WTC11 (cell line): Measurements from ENCODE around the gene FARP2. TPM values are rescaled to one million over a fixed set of nuclear protein-coding genes. Genes with fewer than 3 reads are reported as not detected.
"Not testable (repeated sequence)": the region's sequence is repeated elsewhere in the genome, so short reads cannot be mapped to it uniquely, and the experiment has no call there.

ENCODE experiments used
- ATAC-seq: fragments of 200-7000 bp; cut with Tn5 transposase; 2 replicates; pipeline ENCODE4 v1.10.0; 2021; ENCODE audit warnings: mild to moderate bottlenecking, moderate library complexity
- CTCF ChIA-PET: fragments of 300-600 bp; sonication (Branson Sonifier 250); formaldehyde crosslinking; loops from one replicate; lab custom pipeline; 2021; ENCODE audit warnings: antibody characterized with exemption; lab: Charles Lee
- POLR2A ChIA-PET: fragments of 350-600 bp; sonication (Branson Sonifier 250); formaldehyde crosslinking; loops from one replicate; lab custom pipeline; 2021; ENCODE audit warnings: antibody characterized with exemption; lab: Charles Lee
- DNase-seq: peaks from one replicate; pipeline ENCODE4 v3.0.0; 2021; ENCODE audit warnings: low spot score
- H3K27ac Mint-ChIP-seq: 2 replicates; pipeline ENCODE4 v1.8.0; 2021; ENCODE audit warnings: mixed read lengths
- H3K27me3 Mint-ChIP-seq: 2 replicates; pipeline ENCODE4 v1.8.0; 2021; ENCODE audit warnings: low read depth, mild to moderate bottlenecking, moderate library complexity, mixed read lengths
- H3K36me3 Mint-ChIP-seq: 2 replicates; pipeline ENCODE4 v1.8.0; 2021; ENCODE audit warnings: mixed read lengths
- H3K4me1 Mint-ChIP-seq: 2 replicates; pipeline ENCODE4 v1.8.0; 2022; ENCODE audit warnings: mixed read lengths
- H3K4me3 Mint-ChIP-seq: 2 replicates; pipeline ENCODE4 v1.8.0; 2021; ENCODE audit warnings: mild to moderate bottlenecking, moderate library complexity, mixed read lengths
- H3K9me3 Mint-ChIP-seq: 2 replicates; pipeline ENCODE4 v1.8.0; 2021; ENCODE audit warnings: mixed read lengths
- ATF6 ChIP-seq: sonication (generic); formaldehyde crosslinking; IDR thresholded peaks from 2 replicates; pipeline ENCODE4 v1.8.1; 2023; ENCODE audit warnings: mild to moderate bottlenecking, missing genetic modification reagents
- CBFB ChIP-seq: sonication (generic); formaldehyde crosslinking; IDR thresholded peaks from 2 replicates; pipeline ENCODE4 v1.8.1; 2022; ENCODE audit warnings: mild to moderate bottlenecking, low read depth, missing genetic modification reagents
- FOXJ3 ChIP-seq: sonication (generic); formaldehyde crosslinking; IDR thresholded peaks from 2 replicates; pipeline ENCODE4 v1.9.0; 2021; ENCODE audit warnings: missing genetic modification reagents, mild to moderate bottlenecking, borderline replicate concordance
- MAX ChIP-seq: sonication (generic); formaldehyde crosslinking; IDR thresholded peaks from 2 replicates; pipeline ENCODE4 v1.8.0; 2022; ENCODE audit warnings: mild to moderate bottlenecking, missing genetic modification reagents
- MLX ChIP-seq: sonication (generic); formaldehyde crosslinking; IDR thresholded peaks from 2 replicates; pipeline ENCODE4 v1.8.1; 2023; ENCODE audit warnings: mild to moderate bottlenecking, missing genetic modification reagents, moderate library complexity
- RELA ChIP-seq: sonication (generic); formaldehyde crosslinking; IDR thresholded peaks from 2 replicates; pipeline ENCODE4 v1.8.1; 2022; ENCODE audit warnings: missing genetic modification reagents, mild to moderate bottlenecking, borderline replicate concordance
- STAT6 ChIP-seq: sonication (generic); formaldehyde crosslinking; conservative IDR thresholded peaks from 2 replicates; pipeline ENCODE4 v1.8.1; 2023; ENCODE audit warnings: mild to moderate bottlenecking, low read depth, missing genetic modification reagents, moderate library complexity
- ZBTB21 ChIP-seq: sonication (generic); formaldehyde crosslinking; IDR thresholded peaks from 2 replicates; pipeline ENCODE4 v1.8.1; 2023; ENCODE audit warnings: mild to moderate bottlenecking, missing genetic modification reagents, borderline replicate concordance
- ZNF396 ChIP-seq: fragments of 250-450 bp; sonication (Bioruptor Pico); IDR thresholded peaks from 2 replicates; pipeline ENCODE4 v1.8.0; 2021; ENCODE audit warnings: mild to moderate bottlenecking, moderate library complexity, borderline replicate concordance
- total RNA-seq: library from RNA; stranded (reverse); gene quantifications from 3 replicates; pipeline ENCODE4 v1.2.3, GENCODE V29; 2021

The FARP2 gene
- total RNA-seq, 1 experiment from 2014 or later, result 37.8 TPM

- TF ChIP-seq ATF6 (CRISPR knock-in tag), result no peak
- TF ChIP-seq, all 79 proteins: peak for 0
Observed at GRCh38 chr2:241391892-241392665, 36.0 kb downstream of the FARP2 start (continued).

- POLR2A ChIA-PET, result not testable (repeated sequence)
Observed at GRCh38 chr2:241392753-241393152, 36.7 kb downstream of the FARP2 start.

GRCh38 chr2:241393524-241394196, 37.6 kb downstream of the FARP2 start:
- CTCF ChIA-PET, result no interaction called here
- Mint-ChIP-seq H3K9me3 (no peaks in the 10 kb centered on the region), H3K36me3 (peaks cover 4% of the 10 kb centered on the region; the same call in 1 of the 2 replicates), H3K4me1 (0 out of 2 replicates have a peak, but pooled peaks cover 6% of the 10 kb centered on the region), H3K4me3 (no peak overlapping the region), H3K27me3 (no peaks in the 10 kb centered on the region), H3K27ac (no peak overlapping the region)
- ATAC-seq (no peak), DNase-seq (no peak)
- POLR2A ChIA-PET, result no interaction called here
- TF ChIP-seq CBFB (CRISPR knock-in tag) (no peak), STAT6 (CRISPR knock-in tag) (no peak), ZBTB21 (no peak), MAX (CRISPR knock-in tag) (no peak), RELA (no peak), ZNF396 (CRISPR knock-in tag) (no peak), MLX (CRISPR knock-in tag) (no peak), FOXJ3 (CRISPR knock-in tag) (no peak)

More at GRCh38 chr2:241392753-241393152, 36.7 kb downstream of the FARP2 start:
- not testable (repeated sequence) for H3K4me1 Mint-ChIP-seq, H3K4me3 Mint-ChIP-seq, DNase-seq, H3K36me3 Mint-ChIP-seq, H3K27me3 Mint-ChIP-seq, H3K27ac Mint-ChIP-seq, H3K9me3 Mint-ChIP-seq, ATAC-seq
- CTCF ChIA-PET, result interaction anchor here (0.9 to 2.1 kb wide), 12 partner anchors 13 to 541 kb away, joined by 3 to 12 read pairs (median 4); no protein-coding TSS in a partner anchor

GRCh38 chr2:241396809-241397208, 40.7 kb downstream of the FARP2 start:
- H3K27me3 Mint-ChIP-seq, H3K36me3 Mint-ChIP-seq, H3K27ac Mint-ChIP-seq, CTCF ChIA-PET, POLR2A ChIA-PET, ATAC-seq, DNase-seq, H3K4me1 Mint-ChIP-seq, H3K4me3 Mint-ChIP-seq, H3K9me3 Mint-ChIP-seq: not testable (repeated sequence)
